ENCODE results near the gene AGPAT4.

- no peak for TF ChIP-seq CTCF (IDR thresholded peaks at IDR 0.05)
- no peak for TF ChIP-seq EP300 (IDR thresholded peaks at IDR 0.05)
- no peak for TF ChIP-seq POLR2A (IDR thresholded peaks at IDR 0.05)
- TF ChIP-seq POLR2AphosphoS5 (IDR thresholded peaks at IDR 0.05): no peak
Measured at GRCh38 chr6:161319231-161319630, 45.4 kb upstream of the AGPAT4 start.
